GM18520 (cell line): ENCODE measurements around the gene DPP10.

ENCODE experiments used
- ATAC-seq: cut with Tn5 transposase; IDR thresholded peaks from one replicate; pipeline ENCODE4 v1.9.1; 2021; ENCODE audit not compliant: unreplicated experiment

DPP10 gene

GRCh38 chr2:114580691-114581090, 138.2 kb downstream of the DPP10 start:
- no peak for ATAC-seq

- ATAC-seq = no peak
Measured at GRCh38 chr2:114598329-114598728, 155.9 kb downstream of the DPP10 start.

GRCh38 chr2:114609203-114609602, 166.8 kb downstream of the DPP10 start:
- ATAC-seq = no peak

- no peak for ATAC-seq
Measured at GRCh38 chr2:114609801-114610200, 167.4 kb downstream of the DPP10 start.

- ATAC-seq = no peak
Measured at GRCh38 chr2:114610677-114611076, 168.2 kb downstream of the DPP10 start.

- ATAC-seq = no peak
Measured at GRCh38 chr2:114614592-114614991, 172.2 kb downstream of the DPP10 start.

- ATAC-seq = no peak
Measured at GRCh38 chr2:114628481-114628880, 186.0 kb downstream of the DPP10 start.

GRCh38 chr2:114631146-114631545, 188.7 kb downstream of the DPP10 start:
- ATAC-seq = no peak

- no peak for ATAC-seq
Measured at GRCh38 chr2:114642166-114642770, 199.8 kb downstream of the DPP10 start.

GRCh38 chr2:114642988-114643553, 200.6 kb downstream of the DPP10 start:
- no peak for ATAC-seq

- no peak for ATAC-seq
Measured at GRCh38 chr2:114651933-114652332, 209.5 kb downstream of the DPP10 start.

- no peak for ATAC-seq
Measured at GRCh38 chr2:114659880-114660279, 217.4 kb downstream of the DPP10 start.

- ATAC-seq = no peak
Measured at GRCh38 chr2:114661971-114662939, 219.8 kb downstream of the DPP10 start.

GRCh38 chr2:114668415-114668814, 226.0 kb downstream of the DPP10 start:
- ATAC-seq = no peak

- ATAC-seq = no peak
Measured at GRCh38 chr2:114683251-114683650, 240.8 kb downstream of the DPP10 start.

GRCh38 chr2:114684403-114684802, 242.0 kb downstream of the DPP10 start:
- no peak for ATAC-seq

GRCh38 chr2:114685102-114685501, 242.7 kb downstream of the DPP10 start:
- ATAC-seq = no peak

- no peak for ATAC-seq
Measured at GRCh38 chr2:114688241-114688640, 245.8 kb downstream of the DPP10 start.

- ATAC-seq = no peak
Measured at GRCh38 chr2:114698520-114698919, 256.1 kb downstream of the DPP10 start.

- no peak for ATAC-seq
Measured at GRCh38 chr2:114699423-114699944, 257.0 kb downstream of the DPP10 start.

- no peak for ATAC-seq
Measured at GRCh38 chr2:114700440-114700839, 258.0 kb downstream of the DPP10 start.
